MM.1S (cell line): Measurements from ENCODE around the gene POM121C.
"Not testable (repeated sequence)": the region's sequence is repeated elsewhere in the genome, so short reads cannot be mapped to it uniquely, and the experiment has no call there.

Experiments
- EZH2 ChIP-seq: fragments of 300-600 bp; sonication (generic); optimal IDR thresholded peaks from 2 replicates; pipeline ENCODE3; 2017; ENCODE audit warnings: low read depth, mild to moderate bottlenecking, antibody characterized with exemption, low read length, mixed read lengths
- TF ChIP-seq, protein P1 (sequence below): fragments of 300-600 bp; sonication (generic); IDR thresholded peaks from 2 replicates; pipeline ENCODE4 v1.5.1; 2016; ENCODE audit warnings: antibody characterized with exemption, low read length, mixed read lengths

DNA sequence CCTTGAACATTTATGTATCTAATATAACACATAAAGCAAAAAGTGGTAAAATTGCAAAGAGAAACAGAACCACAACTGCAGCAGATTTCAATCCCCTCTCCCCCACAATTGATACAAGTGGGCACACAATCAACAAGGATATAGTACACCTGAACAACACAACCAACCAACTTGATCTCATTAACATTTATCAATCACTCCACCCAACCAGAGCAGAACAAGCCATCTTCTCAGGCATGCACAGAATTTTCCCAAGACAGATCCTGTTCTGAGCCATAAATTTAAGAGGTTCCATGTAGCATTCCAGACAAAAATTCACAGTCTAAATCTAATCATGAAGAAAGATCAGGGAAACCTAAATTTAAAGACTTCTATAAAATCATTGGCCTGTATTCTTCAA, 5.8 kb downstream of the POM121C start:
- TF ChIP-seq, protein P1, sequence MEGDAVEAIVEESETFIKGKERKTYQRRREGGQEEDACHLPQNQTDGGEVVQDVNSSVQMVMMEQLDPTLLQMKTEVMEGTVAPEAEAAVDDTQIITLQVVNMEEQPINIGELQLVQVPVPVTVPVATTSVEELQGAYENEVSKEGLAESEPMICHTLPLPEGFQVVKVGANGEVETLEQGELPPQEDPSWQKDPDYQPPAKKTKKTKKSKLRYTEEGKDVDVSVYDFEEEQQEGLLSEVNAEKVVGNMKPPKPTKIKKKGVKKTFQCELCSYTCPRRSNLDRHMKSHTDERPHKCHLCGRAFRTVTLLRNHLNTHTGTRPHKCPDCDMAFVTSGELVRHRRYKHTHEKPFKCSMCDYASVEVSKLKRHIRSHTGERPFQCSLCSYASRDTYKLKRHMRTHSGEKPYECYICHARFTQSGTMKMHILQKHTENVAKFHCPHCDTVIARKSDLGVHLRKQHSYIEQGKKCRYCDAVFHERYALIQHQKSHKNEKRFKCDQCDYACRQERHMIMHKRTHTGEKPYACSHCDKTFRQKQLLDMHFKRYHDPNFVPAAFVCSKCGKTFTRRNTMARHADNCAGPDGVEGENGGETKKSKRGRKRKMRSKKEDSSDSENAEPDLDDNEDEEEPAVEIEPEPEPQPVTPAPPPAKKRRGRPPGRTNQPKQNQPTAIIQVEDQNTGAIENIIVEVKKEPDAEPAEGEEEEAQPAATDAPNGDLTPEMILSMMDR, result not testable (repeated sequence)
- not testable (repeated sequence) for TF ChIP-seq EZH2
